ENCODE measurements around the gene GAREM1. TPM values are rescaled to one million over a fixed set of nuclear protein-coding genes. Genes with fewer than 3 reads are reported as not detected.

Gene GAREM1
- total RNA-seq, 1 experiment from 2014 or later, result 1.8 TPM

DNA sequence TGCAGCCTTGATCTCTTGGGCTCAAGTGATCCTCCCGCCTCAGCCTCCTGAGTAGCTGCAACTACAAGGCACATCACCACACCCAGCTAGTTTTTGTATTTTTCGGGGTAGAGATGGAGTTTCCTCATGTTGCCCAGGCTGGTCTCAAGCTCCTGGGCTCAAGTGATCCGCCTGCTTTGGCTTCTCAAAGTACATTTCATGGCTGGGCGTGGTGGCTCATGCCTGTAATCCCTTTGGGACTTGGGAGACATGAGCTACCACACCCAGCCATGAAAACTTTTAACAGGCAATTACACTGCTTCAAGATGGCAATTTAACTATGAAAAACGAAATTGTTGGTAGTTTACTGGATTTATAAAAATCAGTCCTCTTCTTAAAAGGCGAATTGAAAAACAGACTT is 211.1 kb downstream of the GAREM1 start:
- ChIA-PET POLR2A (ENCODE audit: unreplicated experiment) (no interaction called here), CTCF (no interaction called here)
- TF ChIP-seq EZH2phosphoT487 (IDR thresholded peaks at IDR 0.05; ENCODE audit: borderline replicate concordance, low read length), result no peak
- ATAC-seq, result no peak
- no peak overlapping the region for H3K9ac ChIP-seq (ENCODE audit: low read length)
- intact Hi-C loops (cut with micrococcal nuclease), result no loop called here
- no peaks in the 10 kb centered on the region for H4K20me1 ChIP-seq (ENCODE audit: low read length)
- H3K36me3 ChIP-seq (ENCODE audit: low read depth, low read length), result no peaks in the 10 kb centered on the region
- DNase-seq, result no peak
- no peak overlapping the region for H3K27ac ChIP-seq (ENCODE audit: low read length)
- no peaks in the 10 kb centered on the region for H3K79me2 ChIP-seq (ENCODE audit: low read length)
- H3K9me2 ChIP-seq (replicated peaks; ENCODE audit: low read length), result no peaks in the 10 kb centered on the region
- no peaks in the 10 kb centered on the region for H3K9me3 ChIP-seq (ENCODE audit: low read length)
- H3K4me3 ChIP-seq (ENCODE audit: low read length), result no peak overlapping the region
- no peaks in the 10 kb centered on the region for H3K4me1 ChIP-seq (ENCODE audit: insufficient read depth, low read length)
- H3K4me2 ChIP-seq (ENCODE audit: low read length), result no peak overlapping the region
- no peak overlapping the region for H2AFZ ChIP-seq (ENCODE audit: low read length)
- no peaks in the 10 kb centered on the region for H3F3A ChIP-seq (ENCODE audit: low read length, unreplicated experiment)
- BruUV-seq (replicated peaks), result no TSS peak
- H3K27me3 ChIP-seq (ENCODE audit: low read length), result no peaks in the 10 kb centered on the region

DNA sequence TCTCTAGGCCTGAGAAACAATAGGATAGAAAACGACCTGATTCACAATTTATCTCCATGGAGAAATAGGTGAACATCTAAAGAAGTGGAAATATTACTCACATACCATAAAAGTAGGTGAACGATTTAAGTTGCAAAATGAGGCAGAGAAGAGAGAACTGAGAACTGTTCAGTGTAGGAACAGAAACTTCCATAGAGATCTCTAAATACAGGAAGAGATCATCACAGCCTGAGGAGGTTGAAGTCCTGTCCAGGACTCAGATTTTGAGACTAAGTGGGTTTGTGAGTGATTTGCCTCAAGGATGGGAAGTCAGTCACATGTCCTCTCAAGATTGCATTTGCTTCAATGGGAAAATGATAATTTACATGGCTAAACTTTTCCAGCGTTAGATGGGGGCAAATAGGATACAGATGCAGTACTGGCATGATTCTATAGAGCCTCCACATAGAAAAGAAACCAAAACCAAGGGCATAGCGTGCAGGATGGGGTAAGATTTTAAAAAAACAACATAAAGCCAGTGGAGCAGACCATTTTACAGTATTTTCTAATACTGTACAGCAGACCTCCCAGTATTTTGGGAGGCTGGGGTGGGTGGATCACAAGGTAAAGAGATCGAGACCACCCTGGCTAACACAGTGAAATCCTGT is 212.0 kb downstream of the GAREM1 start:
- DNase-seq (no peak), ATAC-seq (no peak)
- H3F3A ChIP-seq (ENCODE audit: low read length, unreplicated experiment), result no peaks in the 10 kb centered on the region
- no peaks in the 10 kb centered on the region for H3K27me3 ChIP-seq (ENCODE audit: low read length)
- H3K79me2 ChIP-seq (ENCODE audit: low read length), result no peaks in the 10 kb centered on the region
- H3K36me3 ChIP-seq (ENCODE audit: low read depth, low read length), result no peaks in the 10 kb centered on the region
- POLR2A ChIA-PET (ENCODE audit: unreplicated experiment), result no interaction called here
- no peak overlapping the region for H2AFZ ChIP-seq (ENCODE audit: low read length)
- H4K20me1 ChIP-seq (ENCODE audit: low read length), result no peaks in the 10 kb centered on the region
- no peaks in the 10 kb centered on the region for H3K9me3 ChIP-seq (ENCODE audit: low read length)
- no peak overlapping the region for H3K9ac ChIP-seq (ENCODE audit: low read length)
- no peak overlapping the region for H3K4me3 ChIP-seq (ENCODE audit: low read length)
- H3K9me2 ChIP-seq (replicated peaks; ENCODE audit: low read length), result no peaks in the 10 kb centered on the region
- CTCF ChIA-PET, result no interaction called here
- intact Hi-C loops (cut with micrococcal nuclease), result no loop called here
- no peak overlapping the region for H3K4me2 ChIP-seq (ENCODE audit: low read length)
- no peak overlapping the region for H3K27ac ChIP-seq (ENCODE audit: low read length)
- TF ChIP-seq, protein P1, sequence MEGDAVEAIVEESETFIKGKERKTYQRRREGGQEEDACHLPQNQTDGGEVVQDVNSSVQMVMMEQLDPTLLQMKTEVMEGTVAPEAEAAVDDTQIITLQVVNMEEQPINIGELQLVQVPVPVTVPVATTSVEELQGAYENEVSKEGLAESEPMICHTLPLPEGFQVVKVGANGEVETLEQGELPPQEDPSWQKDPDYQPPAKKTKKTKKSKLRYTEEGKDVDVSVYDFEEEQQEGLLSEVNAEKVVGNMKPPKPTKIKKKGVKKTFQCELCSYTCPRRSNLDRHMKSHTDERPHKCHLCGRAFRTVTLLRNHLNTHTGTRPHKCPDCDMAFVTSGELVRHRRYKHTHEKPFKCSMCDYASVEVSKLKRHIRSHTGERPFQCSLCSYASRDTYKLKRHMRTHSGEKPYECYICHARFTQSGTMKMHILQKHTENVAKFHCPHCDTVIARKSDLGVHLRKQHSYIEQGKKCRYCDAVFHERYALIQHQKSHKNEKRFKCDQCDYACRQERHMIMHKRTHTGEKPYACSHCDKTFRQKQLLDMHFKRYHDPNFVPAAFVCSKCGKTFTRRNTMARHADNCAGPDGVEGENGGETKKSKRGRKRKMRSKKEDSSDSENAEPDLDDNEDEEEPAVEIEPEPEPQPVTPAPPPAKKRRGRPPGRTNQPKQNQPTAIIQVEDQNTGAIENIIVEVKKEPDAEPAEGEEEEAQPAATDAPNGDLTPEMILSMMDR (conservative IDR thresholded peaks at IDR 0.05; ENCODE audit: low read depth, low read length), result no peak
- TF ChIP-seq EZH2 (IDR thresholded peaks at IDR 0.05; ENCODE audit: low read length, unreplicated experiment), result no peak
- no TSS peak for BruUV-seq (replicated peaks)
- no peaks in the 10 kb centered on the region for H3K4me1 ChIP-seq (ENCODE audit: insufficient read depth, low read length)

DNA sequence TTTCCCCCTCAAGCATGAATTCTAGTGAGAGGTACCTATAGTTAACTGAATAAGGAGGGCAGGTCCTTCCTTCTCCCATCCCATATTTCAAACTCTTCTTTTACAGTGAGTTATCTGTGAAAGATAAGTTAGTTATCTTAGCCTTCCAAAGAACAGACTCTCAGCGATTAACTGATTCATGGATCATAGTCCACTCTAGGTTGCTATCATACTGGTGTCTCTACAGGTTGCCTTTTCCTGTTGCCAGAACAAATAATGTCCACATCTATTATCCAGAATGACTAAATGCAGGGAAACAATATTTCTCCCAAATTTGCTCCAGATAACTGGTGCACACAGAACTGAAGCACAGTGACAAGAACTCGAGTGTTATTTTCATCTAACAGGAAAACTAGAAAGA is 212.5 kb downstream of the GAREM1 start:
- intact Hi-C loops (cut with micrococcal nuclease), result no loop called here
- no peaks in the 10 kb centered on the region for H4K20me1 ChIP-seq (ENCODE audit: low read length)
- no peaks in the 10 kb centered on the region for H3K9me3 ChIP-seq (ENCODE audit: low read length)
- H3K4me1 ChIP-seq (ENCODE audit: insufficient read depth, low read length), result no peaks in the 10 kb centered on the region
- no peak overlapping the region for H3K4me2 ChIP-seq (ENCODE audit: low read length)
- ChIA-PET POLR2A (ENCODE audit: unreplicated experiment) (no interaction called here), CTCF (no interaction called here)
- H3K36me3 ChIP-seq (ENCODE audit: low read depth, low read length), result no peaks in the 10 kb centered on the region
- no peaks in the 10 kb centered on the region for H3F3A ChIP-seq (ENCODE audit: low read length, unreplicated experiment)
- H3K27me3 ChIP-seq (ENCODE audit: low read length), result no peaks in the 10 kb centered on the region
- no peak overlapping the region for H3K9ac ChIP-seq (ENCODE audit: low read length)
- no peaks in the 10 kb centered on the region for H3K9me2 ChIP-seq (replicated peaks; ENCODE audit: low read length)
- no peak overlapping the region for H3K4me3 ChIP-seq (ENCODE audit: low read length)
- DNase-seq (no peak), ATAC-seq (no peak)
- no peaks in the 10 kb centered on the region for H3K79me2 ChIP-seq (ENCODE audit: low read length)
- H3K27ac ChIP-seq (ENCODE audit: low read length), result no peak overlapping the region
- TF ChIP-seq EZH2 (IDR thresholded peaks at IDR 0.05; ENCODE audit: low read length, unreplicated experiment) (no peak), EZH2phosphoT487 (IDR thresholded peaks at IDR 0.05; ENCODE audit: borderline replicate concordance, low read length) (no peak)
- TF ChIP-seq, protein P1 (conservative IDR thresholded peaks at IDR 0.05; ENCODE audit: low read depth, low read length), result no peak
- no peak overlapping the region for H2AFZ ChIP-seq (ENCODE audit: low read length)
- no TSS peak for BruUV-seq (replicated peaks)
